ENCODE data around the gene GCAT. TPM values are rescaled to one million over a fixed set of nuclear protein-coding genes. Genes with fewer than 3 reads are reported as not detected.

Gene GCAT
- total RNA-seq, result 27.2 and 28.8 TPM in 2 replicates

GRCh38 chr22:37807410-37808293 lies at the start of gene GCAT:
Gene GCAT, plus strand, starts transcription at chr22:37807934. Its CDS starts 34 bp downstream, at chr22:37807968.

GRCh38 chr22:37823134-37823985 lies 15.6 kb downstream of the GCAT start, which contains the start of gene GALR3:
Gene GALR3, plus strand, starts transcription at chr22:37823382. Its CDS starts 25 bp downstream, at chr22:37823407.

GRCh38 chr22:37849089-37849751 lies 41.5 kb downstream of the GCAT start, which contains the start of gene EIF3L:
Gene EIF3L, plus strand, starts transcription at chr22:37849419. Its CDS starts 31 bp downstream, at chr22:37849450.

Other genes with a start within 250 kb of the GCAT start
- 13.6 and 19.8 TPM in 2 replicates for gene CDC42EP1, start 247.5 kb upstream of the GCAT start, total RNA-seq
- gene LGALS2, start 227.8 kb upstream of the GCAT start, total RNA-seq, result not detected in 2 replicates
- 42.4 and 47.6 TPM in 2 replicates for gene GGA1, start 199.1 kb upstream of the GCAT start, total RNA-seq
- gene SH3BP1, start 168.3 kb upstream of the GCAT start, total RNA-seq, result 4.9 and 5.3 TPM in 2 replicates
- gene PDXP, start 149.2 kb upstream of the GCAT start, total RNA-seq, result 4.2 and 8.3 TPM in 2 replicates
- 9,942 and 11,444 TPM in 2 replicates for gene LGALS1, start 132.3 kb upstream of the GCAT start, total RNA-seq
- 18.5 and 19.8 TPM in 2 replicates for gene NOL12, start 121.6 kb upstream of the GCAT start, total RNA-seq
- 114 and 150 TPM in 2 replicates for gene TRIOBP, start 110.9 kb upstream of the GCAT start, total RNA-seq
- gene GALR3, start 15.4 kb downstream of the GCAT start, total RNA-seq, result not detected in 2 replicates
- gene ANKRD54, start 36.4 kb downstream of the GCAT start, total RNA-seq, result 12.9 and 16.1 TPM in 2 replicates
- gene EIF3L, start 41.5 kb downstream of the GCAT start, total RNA-seq, result 293 and 326 TPM in 2 replicates
- 14.9 and 16.8 TPM in 2 replicates for gene MICALL1, start 98.4 kb downstream of the GCAT start, total RNA-seq
- gene C22orf23, start 145.7 kb downstream of the GCAT start, total RNA-seq, result 0.37 and 0.40 TPM in 2 replicates
- 62.7 and 99.5 TPM in 2 replicates for gene POLR2F, start 145.8 kb downstream of the GCAT start, total RNA-seq
- gene SOX10, start 176.6 kb downstream of the GCAT start, total RNA-seq, result not detected in 2 replicates
- 18.3 and 20.2 TPM in 2 replicates for gene PICK1, start 249.5 kb downstream of the GCAT start, total RNA-seq